NCI-H345 treated with DMSO at 0.1 percent for 48 hours (cell line): ENCODE measurements around the gene CDKAL1.
"Not testable (repeated sequence)": the region's sequence is repeated elsewhere in the genome, so short reads cannot be mapped to it uniquely, and the experiment has no call there.

Source experiments
- DNase-seq: peaks from one replicate; lab custom pipeline; 2025; ENCODE audit not compliant: unreplicated experiment; lab: John Stamatoyannopoulos, UW

CDKAL1 gene

DNA sequence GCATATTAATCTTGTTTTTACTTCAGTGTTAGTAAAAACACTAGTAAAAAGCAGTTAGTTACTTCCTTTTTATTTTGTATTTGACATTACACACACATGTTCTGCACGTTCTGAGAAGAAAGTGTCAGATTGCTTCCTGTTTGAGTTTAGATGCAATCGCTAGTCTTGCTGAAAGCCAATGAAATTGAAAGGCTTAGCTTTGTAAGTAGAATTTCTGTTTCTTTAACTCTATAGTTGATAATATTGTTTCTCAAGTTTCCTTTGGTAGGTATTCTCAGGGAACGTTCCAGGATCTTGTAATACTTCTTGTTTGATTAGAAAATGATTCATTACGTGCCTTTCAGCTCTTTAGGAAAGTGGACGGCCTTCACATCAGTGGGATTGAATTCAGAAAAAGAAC lies 55.0 kb downstream of the CDKAL1 start:
- DNase-seq: no peak

DNA sequence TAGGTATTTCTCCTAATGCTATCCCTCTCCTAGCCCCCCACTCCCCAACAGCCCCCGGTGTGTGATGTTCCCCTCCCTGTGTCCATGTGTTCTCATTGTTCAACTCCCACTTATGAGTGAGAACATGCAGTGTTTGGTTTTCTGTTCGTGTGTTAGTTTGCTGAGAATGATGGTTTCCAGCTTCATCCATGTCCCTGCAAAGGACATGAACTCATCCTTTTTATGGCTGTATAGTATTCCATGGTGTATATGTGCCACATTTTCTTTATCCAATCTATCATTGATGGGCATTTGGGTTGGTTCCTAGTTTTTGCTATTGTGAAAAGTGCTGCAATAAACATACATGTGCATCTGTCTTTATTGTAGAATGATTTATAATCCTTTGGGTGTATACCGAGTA lies 56.2 kb downstream of the CDKAL1 start:
- not testable (repeated sequence) for DNase-seq

DNA sequence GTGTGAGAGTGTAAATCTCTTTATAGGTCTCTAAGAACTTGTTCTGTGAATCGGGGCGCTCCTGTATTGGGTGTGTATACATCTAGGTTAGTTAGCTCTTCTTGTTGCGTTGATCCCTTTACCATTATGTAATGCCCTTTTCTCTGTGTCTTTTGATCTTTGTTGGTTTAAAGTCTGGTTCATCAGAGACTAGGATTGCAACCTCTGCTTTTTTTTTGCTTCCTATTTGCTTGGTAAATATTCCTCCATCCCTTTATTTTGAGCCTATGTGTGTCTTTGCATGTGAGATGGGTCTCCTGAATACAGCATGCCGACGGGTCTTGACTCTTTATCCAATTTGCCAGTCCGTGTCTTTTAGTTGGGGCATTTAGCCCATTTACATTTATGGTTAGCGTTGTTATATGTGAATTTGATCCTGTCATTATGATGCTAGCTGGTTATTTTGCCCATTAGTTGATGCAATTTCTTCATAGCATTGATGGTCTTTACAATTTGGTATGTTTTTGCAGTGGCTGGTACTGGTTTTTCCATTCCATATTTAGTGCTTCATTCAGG lies 60.1 kb downstream of the CDKAL1 start:
- DNase-seq: not testable (repeated sequence)

DNA sequence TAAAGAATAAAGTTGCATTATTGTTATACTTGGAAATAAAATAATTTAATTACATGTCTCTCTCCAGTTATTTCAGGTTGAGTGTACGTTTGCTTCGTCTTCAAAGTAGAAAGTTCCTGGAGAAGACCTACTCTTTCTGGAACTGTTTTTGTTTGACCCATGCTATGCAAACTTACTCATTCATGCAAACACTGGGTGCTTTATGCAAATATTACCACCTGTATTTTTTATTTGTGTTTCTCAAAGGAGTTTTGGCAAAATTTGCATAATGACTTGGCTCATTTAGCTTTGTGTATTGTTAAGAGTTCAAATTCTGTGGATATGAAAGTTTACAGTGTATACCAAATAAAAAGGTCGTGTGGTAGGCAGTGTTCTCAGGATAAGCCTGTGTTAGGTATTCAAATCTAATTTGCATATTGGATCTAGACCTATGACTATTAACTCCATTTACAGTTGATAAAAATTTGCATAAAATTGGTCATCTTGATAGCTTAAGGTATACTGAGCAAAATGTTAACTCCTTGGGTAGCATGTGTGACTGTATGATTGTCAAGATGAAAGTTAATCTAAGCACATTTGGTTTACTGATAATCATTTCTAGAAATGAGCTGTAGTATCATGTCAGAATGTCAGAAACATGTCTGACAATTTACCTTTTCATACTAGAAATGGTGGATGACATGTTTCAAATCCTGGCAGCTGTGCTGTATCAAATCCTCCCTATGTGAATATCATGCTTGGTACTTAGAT lies 65.2 kb downstream of the CDKAL1 start:
- DNase-seq: no peak

DNA sequence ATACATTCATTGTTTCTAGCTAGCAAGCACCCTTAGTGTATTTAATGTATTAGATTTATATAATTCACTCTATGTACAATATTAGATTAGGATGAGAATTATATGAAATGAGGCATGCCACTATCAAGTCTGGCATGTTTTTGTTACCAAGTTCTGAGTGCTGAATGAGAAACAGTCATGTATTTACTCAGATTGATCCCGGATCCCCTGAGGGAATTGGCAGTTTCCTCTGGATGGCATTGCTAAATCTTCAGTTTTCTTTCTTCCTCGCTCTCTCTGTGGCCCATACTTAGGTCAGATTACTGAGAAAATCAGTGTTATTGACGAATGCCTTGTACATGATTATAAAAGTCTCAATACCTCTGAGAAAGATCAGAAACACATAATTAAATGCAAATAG lies 66.6 kb downstream of the CDKAL1 start:
- DNase-seq: no peak

DNA sequence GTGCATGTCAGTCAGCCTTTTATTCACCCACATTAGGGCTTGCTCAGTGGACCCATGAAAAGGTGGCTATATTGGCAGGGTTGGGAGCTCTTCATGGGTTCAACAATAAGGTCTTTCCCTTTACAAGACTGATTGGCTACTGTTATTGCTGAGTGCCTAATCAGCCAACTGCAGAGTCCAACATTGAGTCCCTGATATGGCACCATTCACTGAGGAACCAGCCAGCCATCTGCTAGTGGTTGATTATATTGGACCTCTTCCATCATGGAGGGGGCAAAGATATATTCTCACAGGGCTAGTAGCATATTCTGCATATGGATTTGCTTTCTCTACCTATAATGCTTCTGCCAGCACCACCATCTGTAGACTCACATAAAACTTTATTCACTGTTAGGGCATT lies 69.9 kb downstream of the CDKAL1 start:
- DNase-seq: no peak

DNA sequence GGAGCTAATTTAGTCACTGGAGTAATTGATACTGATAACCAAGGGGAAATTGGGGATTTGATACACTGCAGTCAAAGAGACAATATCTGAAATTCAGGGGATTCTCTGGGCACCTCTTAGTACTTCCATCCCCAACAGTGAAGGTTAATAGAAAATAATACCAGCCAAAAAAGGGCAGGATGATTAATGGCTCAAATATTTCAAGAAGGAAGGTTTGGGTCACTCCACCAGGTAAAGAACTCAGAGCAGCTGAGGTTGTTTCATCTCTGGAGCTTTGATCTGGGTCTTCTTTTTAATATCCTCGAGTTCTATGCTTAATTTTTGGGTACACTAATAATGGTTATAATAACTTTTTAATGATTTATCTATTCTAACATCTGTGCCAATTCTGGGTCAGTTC lies 70.8 kb downstream of the CDKAL1 start:
- DNase-seq: no peak

DNA sequence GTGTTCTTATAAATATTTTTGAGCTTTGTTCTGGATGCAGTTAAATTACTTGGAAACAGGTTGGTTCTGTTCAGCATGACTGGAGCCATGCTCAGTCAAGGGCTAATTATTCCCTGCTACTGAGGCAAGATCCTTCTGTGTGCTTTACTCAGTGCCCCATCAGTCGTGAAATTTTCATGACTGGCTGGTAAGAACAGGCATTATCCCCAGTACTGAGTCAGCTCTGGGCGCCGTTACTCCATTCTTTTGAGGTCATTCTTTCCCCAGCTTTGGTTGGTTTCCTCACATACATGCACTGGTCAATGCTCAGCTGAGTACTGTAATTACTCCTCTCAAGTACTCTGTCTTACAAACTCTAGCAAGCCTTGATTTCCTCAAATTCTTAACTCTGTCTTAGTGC lies 71.3 kb downstream of the CDKAL1 start:
- no peak for DNase-seq

DNA sequence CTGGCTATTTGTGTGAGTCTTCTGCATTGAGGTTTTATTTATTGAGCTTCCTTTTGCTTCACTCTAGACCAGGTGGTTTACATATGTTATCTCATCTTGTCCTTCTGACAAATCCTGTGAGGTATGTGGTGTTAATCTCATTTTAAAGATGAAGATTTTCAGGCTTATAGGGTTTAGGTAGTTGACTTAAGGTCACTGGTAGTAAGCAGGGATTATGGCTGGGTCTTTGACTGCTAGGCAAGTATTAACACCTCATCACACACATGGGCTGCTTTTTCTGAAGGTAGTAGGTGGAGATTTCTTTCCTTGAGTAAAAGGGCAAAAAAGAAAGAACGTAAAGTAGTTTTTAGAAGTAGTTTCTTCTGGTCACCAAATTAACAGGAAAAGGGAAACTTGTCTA lies 72.6 kb downstream of the CDKAL1 start:
- no peak for DNase-seq

DNA sequence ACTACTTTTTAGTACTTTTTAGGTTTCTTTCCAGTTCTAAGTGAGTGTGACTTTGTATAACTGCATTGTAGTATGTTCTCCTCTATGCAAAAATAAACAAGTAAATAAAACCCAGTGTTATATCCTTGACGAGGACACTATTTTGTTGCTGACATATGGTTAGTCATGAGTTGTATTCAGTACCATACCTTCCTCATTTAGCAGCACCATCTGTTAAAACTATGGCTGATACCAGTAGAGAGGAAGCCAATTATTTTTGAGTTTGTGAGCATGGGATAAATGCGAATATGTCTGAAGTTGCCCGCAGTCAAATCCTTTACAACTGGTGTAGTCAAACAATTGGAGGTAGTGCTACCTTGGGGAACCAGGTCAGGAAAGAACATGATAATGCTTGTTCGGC lies 74.1 kb downstream of the CDKAL1 start:
- DNase-seq: no peak

DNA sequence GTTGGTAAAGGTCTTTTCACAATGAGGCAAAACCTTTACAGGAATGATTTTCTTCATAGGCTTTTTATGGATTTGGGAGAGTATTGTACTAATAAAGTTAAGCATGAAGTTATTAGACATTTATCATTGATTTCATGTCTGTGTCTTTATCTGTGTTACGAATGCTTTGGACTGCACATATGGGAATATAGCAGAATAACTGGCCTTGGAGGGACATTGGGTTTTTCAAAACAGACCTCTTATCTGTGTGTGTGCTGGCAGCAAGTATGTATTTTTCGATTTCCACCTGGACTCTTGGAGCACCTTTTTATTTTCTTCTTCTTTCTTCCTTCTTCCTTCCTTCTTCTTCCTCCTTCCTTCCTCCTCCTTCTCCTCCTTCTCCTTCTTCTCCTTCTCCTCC lies 74.6 kb downstream of the CDKAL1 start:
- DNase-seq: no peak

DNA sequence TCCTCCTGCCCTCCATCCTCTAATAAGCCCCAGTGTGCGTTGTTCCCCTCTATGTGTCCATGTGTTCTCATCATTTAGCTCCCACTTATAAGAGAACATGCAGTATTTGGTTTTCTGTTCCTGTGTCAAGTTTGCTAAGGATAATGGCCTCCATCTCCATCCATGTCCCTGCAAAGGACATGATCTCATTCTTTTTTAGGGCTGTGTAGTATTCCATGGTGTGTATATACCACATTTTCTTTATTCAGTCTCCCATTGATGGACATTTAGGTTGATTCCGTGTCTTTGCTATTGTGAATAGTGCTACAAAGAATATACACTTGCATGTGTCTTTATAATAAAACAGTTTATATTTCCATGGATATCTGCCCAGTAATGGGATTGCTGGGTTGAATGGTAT lies 75.7 kb downstream of the CDKAL1 start:
- DNase-seq: not testable (repeated sequence)

DNA sequence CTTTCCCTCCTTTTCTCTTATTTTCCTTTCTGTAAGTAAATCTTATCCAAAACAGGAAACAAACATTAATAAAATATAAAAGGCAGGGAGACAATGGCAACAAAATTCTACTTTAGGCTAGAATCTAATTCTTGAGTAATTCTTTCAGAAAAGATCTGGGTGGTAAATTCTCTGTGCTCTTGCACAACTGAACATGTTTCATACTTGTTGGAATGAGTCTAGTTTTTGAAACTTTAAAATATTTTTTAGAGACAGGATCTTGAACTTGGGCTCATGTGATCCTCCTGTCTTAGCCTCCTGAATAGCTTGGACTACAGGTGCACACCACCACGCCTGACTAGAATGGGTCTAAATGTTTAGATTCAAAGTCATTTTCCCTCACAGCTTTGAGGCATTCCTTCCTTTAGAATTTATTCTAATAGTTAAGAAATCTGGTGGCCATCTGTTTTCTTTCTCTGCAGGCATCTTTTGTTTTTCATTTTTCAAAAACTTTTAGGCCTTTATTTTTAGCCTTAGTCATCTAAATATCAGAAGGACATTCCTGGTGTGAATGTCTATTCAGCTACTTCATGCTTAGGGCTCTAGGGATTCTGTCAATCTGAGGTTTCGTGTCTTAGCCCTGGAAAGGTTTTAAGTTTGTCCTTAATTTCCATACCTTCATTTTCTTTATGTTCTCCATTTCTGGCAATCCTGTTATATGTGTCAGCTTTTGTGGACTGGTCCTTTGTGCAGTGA lies 76.5 kb downstream of the CDKAL1 start:
- DNase-seq: no peak

DNA sequence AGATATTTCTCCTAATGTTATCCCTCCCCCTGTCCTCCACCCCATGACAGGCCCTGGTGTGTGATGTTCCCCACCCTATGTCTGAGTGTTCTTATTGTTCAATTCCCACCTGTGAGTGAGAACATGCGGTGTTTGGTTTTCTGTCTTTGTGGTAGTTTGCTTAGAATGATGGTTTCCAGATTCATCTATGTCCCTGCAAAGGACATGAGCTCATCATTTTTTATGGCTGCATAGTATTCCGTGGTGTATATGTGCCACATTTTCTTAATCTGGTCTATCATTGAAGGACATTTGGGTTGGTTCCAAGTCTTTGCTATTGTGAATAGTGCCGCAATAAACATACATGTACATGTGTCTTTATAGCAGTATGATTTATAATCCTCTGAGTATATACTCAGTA lies 83.3 kb downstream of the CDKAL1 start:
- not testable (repeated sequence) for DNase-seq

DNA sequence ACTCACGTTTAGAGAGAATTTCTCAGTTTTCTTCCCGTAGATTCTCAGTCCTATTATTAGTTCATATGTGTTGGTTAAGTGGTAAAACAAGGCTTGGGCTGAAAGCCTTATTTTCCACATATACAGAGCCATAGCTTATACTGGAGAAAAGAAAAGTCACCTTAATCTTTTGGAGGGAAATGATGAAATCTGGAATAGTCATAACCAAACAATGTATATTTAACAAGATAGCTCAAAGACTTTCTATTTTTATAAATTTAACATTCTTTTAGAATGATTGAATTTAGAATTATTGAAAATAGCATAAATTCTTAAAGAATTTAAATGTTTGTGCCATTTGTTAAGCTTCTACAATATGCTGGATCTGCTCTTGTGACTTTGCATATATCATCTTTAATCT lies 85.8 kb downstream of the CDKAL1 start:
- DNase-seq: no peak

DNA sequence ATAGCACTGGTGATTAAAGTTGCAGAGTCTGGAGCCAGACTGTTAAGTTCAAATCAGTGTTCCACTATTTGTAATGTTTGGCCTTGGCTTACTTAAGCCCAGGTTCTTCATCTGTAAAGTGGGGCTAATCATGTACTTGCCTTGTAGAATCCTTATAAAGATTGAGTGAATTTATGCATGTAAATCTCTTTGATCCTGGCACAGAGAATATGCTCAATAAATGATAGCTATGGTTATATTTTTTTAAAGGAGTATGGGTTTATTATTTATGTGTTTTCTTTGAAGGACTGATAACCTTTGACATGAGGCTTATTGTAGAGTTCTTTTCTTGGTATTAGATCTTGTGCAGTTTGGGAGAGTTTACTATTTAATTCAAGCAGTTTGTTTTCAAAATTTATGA lies 89.5 kb downstream of the CDKAL1 start:
- DNase-seq: no peak

DNA sequence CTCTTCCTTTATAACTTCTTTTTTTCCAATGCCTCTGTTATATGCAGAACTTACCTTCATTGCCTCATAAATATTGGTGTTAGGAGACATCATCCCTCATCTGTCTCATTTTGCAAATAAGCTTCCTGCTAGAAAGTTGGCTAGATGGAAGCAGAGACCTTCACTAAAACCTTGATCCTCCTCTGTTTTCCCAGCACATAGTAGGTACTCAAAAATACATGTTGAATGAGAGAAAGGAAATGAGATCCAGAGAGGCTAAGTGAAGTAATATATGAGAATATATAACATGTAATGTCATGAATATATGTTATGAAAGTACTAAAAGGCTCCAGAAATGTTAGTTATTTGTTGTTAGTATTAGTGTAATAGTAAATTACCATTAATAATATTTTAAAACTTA lies 91.9 kb downstream of the CDKAL1 start:
- DNase-seq: no peak

DNA sequence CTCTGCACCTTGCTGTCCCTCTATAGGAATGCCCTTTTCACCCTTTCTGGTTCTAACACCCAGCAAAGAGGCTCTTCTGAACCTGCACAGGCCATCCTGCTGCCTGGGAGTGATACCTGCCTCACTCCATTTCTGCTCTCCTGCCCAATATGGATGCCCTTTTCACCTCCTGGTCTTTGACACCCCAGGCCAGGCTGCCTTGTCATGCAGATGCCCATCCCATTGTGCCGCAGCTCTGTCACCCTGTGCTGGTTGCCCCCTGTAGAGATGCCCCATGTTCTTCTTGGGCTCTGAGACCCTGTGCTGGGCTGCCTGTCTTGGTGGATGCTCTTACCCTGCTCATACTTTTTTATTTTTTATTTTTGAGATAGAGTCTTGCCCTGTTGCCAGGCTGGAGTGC lies 95.3 kb downstream of the CDKAL1 start:
- no peak for DNase-seq

DNA sequence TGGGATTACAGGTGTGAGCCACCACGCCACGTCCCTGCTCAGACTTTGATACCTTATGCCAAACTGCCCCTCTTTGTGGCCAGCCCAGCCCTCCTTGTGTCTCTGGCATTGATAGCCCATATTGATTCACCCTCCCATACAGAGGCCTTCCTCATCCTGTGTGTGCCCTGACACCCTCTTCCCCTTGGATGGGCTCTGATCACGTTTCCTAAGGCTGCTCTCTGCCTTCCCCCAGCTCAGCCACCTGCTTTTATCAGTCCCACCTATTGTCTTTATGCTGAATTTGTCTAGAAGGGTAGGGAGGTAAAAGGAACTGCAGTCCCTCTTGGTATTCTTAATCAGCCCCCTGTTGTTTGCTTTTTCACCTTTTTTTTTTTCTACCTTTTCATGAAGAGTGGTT lies 95.9 kb downstream of the CDKAL1 start:
- peak; percentile 21 for DNase-seq

DNA sequence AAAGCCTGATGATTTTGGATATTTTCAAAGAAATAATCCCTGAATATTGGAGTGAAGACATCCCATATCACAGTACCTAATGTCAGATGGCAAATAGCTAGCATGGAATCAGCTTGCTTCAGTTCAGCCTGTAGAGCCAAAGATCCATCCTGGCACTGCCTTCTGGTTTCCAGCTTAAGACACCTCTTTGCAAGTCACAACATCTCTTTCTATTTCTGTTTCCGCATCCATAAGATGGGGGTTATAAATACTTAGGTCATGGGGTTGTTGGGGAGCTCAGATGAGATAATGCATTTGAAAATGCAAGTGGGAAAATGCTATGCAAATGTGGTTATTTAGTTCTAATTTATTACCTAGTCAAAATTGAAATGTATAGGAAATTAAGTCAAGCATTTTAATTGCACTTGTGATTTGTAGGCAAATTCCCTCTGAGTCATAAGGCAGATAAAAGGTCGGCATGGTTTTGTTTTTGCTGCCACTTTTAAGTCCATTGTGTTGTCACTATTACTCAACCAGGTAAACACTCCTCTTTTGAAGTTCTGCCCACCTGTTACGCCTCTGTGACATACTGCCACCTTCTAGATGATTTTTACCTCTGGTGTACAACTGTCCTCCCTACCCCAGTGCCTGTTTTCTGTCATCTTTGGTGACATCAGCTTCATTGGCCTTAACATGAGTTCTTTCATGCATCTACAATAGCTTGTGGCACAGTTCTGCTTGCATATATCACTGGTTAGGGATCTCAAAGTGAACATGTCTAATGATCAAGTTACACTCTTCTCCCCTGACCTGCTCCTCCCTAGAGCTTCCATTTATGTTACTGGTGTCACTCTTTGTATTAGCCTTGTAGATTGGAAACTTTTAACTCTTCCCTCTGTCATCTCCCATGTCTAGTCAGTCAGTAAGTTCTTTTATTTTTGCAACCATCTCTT lies 96.6 kb downstream of the CDKAL1 start:
- peak; percentile 84 for DNase-seq

DNA sequence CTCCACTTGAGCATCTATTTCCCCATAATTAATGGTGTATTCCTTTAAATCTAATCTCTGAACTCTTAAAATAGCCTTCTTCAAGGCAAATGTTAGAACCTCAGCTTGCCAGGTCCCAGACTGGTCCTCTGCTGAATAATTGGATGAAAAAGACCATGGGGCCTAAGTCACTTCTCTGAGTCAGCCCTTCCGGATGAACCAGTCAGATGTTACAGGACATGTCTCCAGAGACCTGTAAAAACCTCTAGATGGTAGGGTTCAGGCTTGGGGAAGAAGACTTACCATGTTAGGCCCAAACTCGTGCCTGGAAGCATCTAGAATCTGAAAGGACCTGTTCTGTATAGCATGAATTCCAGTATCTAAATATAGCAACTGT lies 97.3 kb downstream of the CDKAL1 start:
- DNase-seq: no peak
